K562 (cell line): ENCODE data around the gene C1orf21. TPM values are rescaled to one million over a fixed set of nuclear protein-coding genes. Genes with fewer than 3 reads are reported as not detected.

Source experiments
- ATAC-seq: fragments of 200-7000 bp; cut with Tn5 transposase; 3 replicates; pipeline ENCODE4 v1.9.1; 2020; ENCODE audit warnings: moderate library complexity
- BruUV-seq: library from RNA; stranded (reverse); fragments of 400-500 nt; replicated peaks from 2 replicates; lab custom pipeline; 2021; lab: Mats Ljungman, UMichigan
- CTCF ChIA-PET: fragments of 300-600 bp; formaldehyde crosslinking; extraction: SDS; loops from one replicate; lab custom pipeline; 2021; ENCODE audit warnings: low intra/inter-chr PET ratio; lab: Yijun Ruan, JAX
- POLR2A ChIA-PET: fragments of 300-600, 350-650 bp; sonication (Branson Sonifier 250); formaldehyde crosslinking; extraction: SDS; loops from one replicate; lab custom pipeline; 2021; ENCODE audit warnings: antibody characterized with exemption, inconsistent platforms; lab: Yijun Ruan, JAX
- DNase-seq, 4 experiments: peaks; one replicate each; pipeline versions ENCODE4 v3.0.0 to v3.0.0-alpha.2; 2011 to 2018; ENCODE audit warnings: low spot score in 3 of 4, mixed read lengths in 3 of 4; ENCODE audit errors: extremely low read depth in 1 of 4
- FAIRE-seq: peaks from 2 replicates; lab custom pipeline; 2011; peaks lifted over from hg19 to GRCh38; lab: Jason Lieb, UNC
- H2AFZ ChIP-seq: 2 replicates; pipeline ENCODE4 v1.6.0; 2011; ENCODE audit warnings: low read depth, low read length, control low read depth, inconsistent platforms
- H3K27ac ChIP-seq: fragments of 200-600 bp; 3 replicates; pipeline ENCODE4 v1.8.0; 2011; ENCODE audit warnings: low read depth, mild to moderate bottlenecking, control low read depth, inconsistent platforms, low read length, moderate library complexity, mixed read lengths; ENCODE audit errors: extremely low read depth
- H3K27me3 ChIP-seq, 2 experiments: fragments of 300-600 bp in 1 of 2; 2 replicates in 1 of 2; 3 replicates in 1 of 2; pipeline versions ENCODE4 v1.6.0 to v1.8.0; 2011; ENCODE audit warnings: inconsistent platforms in 2 of 2, low read length in 2 of 2, mild to moderate bottlenecking in 1 of 2, mixed read lengths in 1 of 2, moderate library complexity in 1 of 2; ENCODE audit not compliant: control insufficient read depth in 2 of 2, insufficient read depth in 2 of 2
- H3K36me3 ChIP-seq: fragments of 300-600 bp; 3 replicates; pipeline ENCODE4 v1.8.0; 2011; ENCODE audit warnings: mild to moderate bottlenecking, low read length, inconsistent platforms; ENCODE audit not compliant: control insufficient read depth, insufficient read depth
- H3K4me1 ChIP-seq, 2 experiments: fragments of 200-600 bp in 1 of 2; replicated peaks in 1 of 2; 2 replicates in 1 of 2; 3 replicates in 1 of 2; pipeline versions ENCODE4 v1.5.1 to v1.8.0; 2011; ENCODE audit warnings: inconsistent platforms in 2 of 2, low read length in 2 of 2, mild to moderate bottlenecking in 1 of 2, mixed read lengths in 1 of 2, moderate library complexity in 1 of 2; ENCODE audit not compliant: control insufficient read depth in 2 of 2, insufficient read depth in 2 of 2
- H3K4me2 ChIP-seq: 2 replicates; pipeline ENCODE4 v1.6.1; 2011; ENCODE audit warnings: low read length, control low read depth, inconsistent platforms, mixed read lengths; ENCODE audit not compliant: insufficient read depth
- H3K4me3 ChIP-seq: fragments of 200-600 bp; sonication (generic), shearing (Covaris generic); 2 replicates; pipeline ENCODE4 v1.5.1; 2016; ENCODE audit warnings: control low read depth, inconsistent platforms
- H3K79me2 ChIP-seq: fragments of 200-600 bp; 3 replicates; pipeline ENCODE4 v1.8.0; 2011; ENCODE audit warnings: low read length, inconsistent platforms; ENCODE audit not compliant: control insufficient read depth, insufficient read depth
- H3K9ac ChIP-seq, 2 experiments: 2 replicates each; pipeline versions ENCODE4 v1.6.0 to v1.6.1; 2011; ENCODE audit warnings: low read depth in 2 of 2, low read length in 2 of 2, control low read depth in 1 of 2, inconsistent platforms in 1 of 2, mild to moderate bottlenecking in 1 of 2, mixed read lengths in 1 of 2; ENCODE audit not compliant: insufficient read depth in 1 of 2
- H3K9me1 ChIP-seq: one replicate; pipeline ENCODE4 v1.6.0; 2011; ENCODE audit warnings: inconsistent platforms, mild to moderate bottlenecking, low read length, moderate library complexity; ENCODE audit not compliant: control insufficient read depth, insufficient read depth
- H3K9me3 ChIP-seq: replicated peaks from 2 replicates; pipeline ENCODE4 v1.5.1; 2011; ENCODE audit warnings: low read depth, low read length, inconsistent platforms; ENCODE audit not compliant: control insufficient read depth, insufficient read depth
- H4K20me1 ChIP-seq: replicated peaks from 2 replicates; pipeline ENCODE4 v1.6.1; 2011; ENCODE audit warnings: low read length, inconsistent platforms, mixed read lengths; ENCODE audit not compliant: control insufficient read depth, insufficient read depth
- RAD51 ChIP-seq: fragments of 450-650 bp; IDR thresholded peaks from 2 replicates; pipeline ENCODE4 v1.7.1; 2016; ENCODE audit warnings: low read depth, mild to moderate bottlenecking, borderline replicate concordance
- REST ChIP-seq, 2 experiments: fragments of 450-650 bp; formaldehyde crosslinking in 1 of 2; IDR thresholded peaks; 2 replicates each; pipeline versions ENCODE4 v1.4.0 to v1.6.1; 2014 to 2020; ENCODE audit warnings: mild to moderate bottlenecking in 2 of 2, borderline replicate concordance in 1 of 2, low read depth in 1 of 2
- WGBS: fragments of 100-300 bp; shearing (Covaris generic); methylation state at CpG from one replicate; pipeline ENCODE4 v1.1.6; 2016; ENCODE audit warnings: low coverage, mixed read lengths; ENCODE audit not compliant: insufficient coverage; ENCODE audit errors: missing lambda C conversion rate; 5-methylcytosine and 5-hydroxymethylcytosine counted together
- in situ Hi-C: fragments of 300-500 bp; cut with MboI; formaldehyde crosslinking; loops from 4 replicates; pipeline ENCODE4 v1.15.0; 2018; ENCODE audit warnings: inconsistent platforms, mixed read lengths
- intact Hi-C: fragments of 100-400 bp; cut with micrococcal nuclease; formaldehyde crosslinking; loops from 2 replicates; pipeline ENCODE4 v1.14.2; 2022
- polyA plus RNA-seq, 8 experiments: library from polyadenylated mRNA; depleted of rRNA in 4 of 8; stranded (reverse) in 5 of 8; unstranded in 3 of 8; fragments of >200 nt; fragmentation: Nextera tagmentation in 2 of 8; fragmentation: Illumina TruSeq in 1 of 8; extraction: Ambion mirVana in 2 of 8; extraction: Trizol in 1 of 8; gene quantifications; 2 replicates each; pipeline versions ENCODE4 v1.2.1 to v1.2.3, GENCODE V29; 2011 to 2014; ENCODE audit warnings: inconsistent platforms in 1 of 8, missing spikeins in 1 of 8
- total RNA-seq, 7 experiments: library from RNA; depleted of rRNA in 6 of 7; stranded (reverse); fragments of >200 nt in 6 of 7; fragmentation: Illumina TruSeq in 2 of 7; extraction: Trizol in 2 of 7; gene quantifications; 2 replicates each; pipeline versions ENCODE4 v1.2.1 to v1.2.3, GENCODE V29; 2011 to 2021; ENCODE audit warnings: low replicate concordance in 1 of 7

Gene C1orf21
- total and polyA plus RNA-seq, 9 of the 15 experiments (the other 6 are each of a cell fraction or from before 2014, with no cell fraction given), result under 0.01 to 0.31 (median 0.07) TPM

- in situ Hi-C loops, result no loop called here
- H2AFZ ChIP-seq, result no peak overlapping the region
- H3K27me3 ChIP-seq, result no peaks in the 10 kb centered on the region
- H3K9me1 ChIP-seq, result no peaks in the 10 kb centered on the region
- H3K27ac ChIP-seq, result no peak overlapping the region
- H3K9ac ChIP-seq, result no peak overlapping the region
- BruUV-seq, result no TSS peak
- intact Hi-C loops, result no loop called here
- no peaks in the 10 kb centered on the region for H3K4me1 ChIP-seq
- ChIA-PET POLR2A (no interaction called here), CTCF (no interaction called here)
- DNase-seq (no peak), ATAC-seq (no peak), FAIRE-seq (no peak)
- no peaks in the 10 kb centered on the region for H3K79me2 ChIP-seq
- H3K4me3 ChIP-seq, result no peak overlapping the region
- no peak overlapping the region for H3K4me2 ChIP-seq
- no peaks in the 10 kb centered on the region for H3K36me3 ChIP-seq
- WGBS, result 9% methylated on average over 3 of the region's 3 CpGs
- no peak for TF ChIP-seq RAD51
- TF ChIP-seq REST (IDR thresholded peaks at IDR 0.05; ENCODE audit: borderline replicate concordance), result peak; percentile 23; the same call in 1 of the 2 replicates
- TF ChIP-seq REST (CRISPR knock-in tag; IDR thresholded peaks at IDR 0.05; ENCODE audit: low read depth), result no peak
- H3K9me3 ChIP-seq, result no peaks in the 10 kb centered on the region
- no peaks in the 10 kb centered on the region for H4K20me1 ChIP-seq
Measured at GRCh38 chr1:184513421-184513820, 126.6 kb downstream of the C1orf21 start.
